B cell (primary cell): ENCODE data around the gene SERTAD4. TPM values are rescaled to one million over a fixed set of nuclear protein-coding genes. Genes with fewer than 3 reads are reported as not detected.

Source experiments
- ATAC-seq: fragments of 200-7000 bp; cut with Tn5 transposase; one replicate; pipeline ENCODE4 v1.10.0; 2021; ENCODE audit warnings: low read depth, mild to moderate bottlenecking, moderate number of reproducible peaks, moderate library complexity
- CTCF ChIA-PET: fragments of 350-600 bp; sonication (Branson Sonifier 250); formaldehyde crosslinking; loops from one replicate; lab custom pipeline; 2021; ENCODE audit warnings: antibody characterized with exemption, inconsistent platforms; lab: Charles Lee
- POLR2A ChIA-PET: fragments of 350-600 bp; sonication (Branson Sonifier 250); formaldehyde crosslinking; loops from one replicate; lab custom pipeline; 2021; ENCODE audit warnings: antibody characterized with exemption; lab: Charles Lee
- DNase-seq: peaks from one replicate; pipeline ENCODE4 v3.0.0; 2013
- H2AFZ ChIP-seq: 2 replicates; pipeline ENCODE4 v1.6.1; 2012; ENCODE audit warnings: mild to moderate bottlenecking, low read depth, low read length; ENCODE audit not compliant: insufficient read depth, poor library complexity, severe bottlenecking
- H3K27ac ChIP-seq, 2 donors: 1 replicate in 1 of 2; 2 replicates in 1 of 2; pipeline ENCODE4 v1.5.1; 2012 to 2013; ENCODE audit warnings: low read length in 2 of 2, mild to moderate bottlenecking in 2 of 2, moderate library complexity in 1 of 2
- H3K27me3 ChIP-seq, 4 experiments: fragments of 200-600 bp in 1 of 4; sonication (generic) in 1 of 4; replicated peaks in 1 of 4; 1 replicate in 2 of 4; 2 replicates in 2 of 4; pipeline versions ENCODE4 v1.6.1 to v1.7.0; 2013 to 2016; ENCODE audit warnings: low read length in 3 of 4, mild to moderate bottlenecking in 2 of 4, mixed read lengths in 1 of 4, moderate library complexity in 1 of 4; ENCODE audit not compliant: insufficient read depth in 4 of 4, control insufficient read depth in 3 of 4; ENCODE audit errors: control extremely low read depth in 1 of 4
- H3K36me3 ChIP-seq, 2 experiments: replicated peaks in 1 of 2; 1 replicate in 1 of 2; 2 replicates in 1 of 2; pipeline versions ENCODE4 v1.6.1 to v1.7.1; 2013; ENCODE audit warnings: low read length in 1 of 2; ENCODE audit not compliant: insufficient read depth in 2 of 2, control insufficient read depth in 1 of 2; ENCODE audit errors: control extremely low read depth in 1 of 2, extremely low read depth in 1 of 2
- H3K4me1 ChIP-seq, 2 donors: fragments of 200-600 bp in 1 of 2; sonication (generic) in 1 of 2; 1 replicate in 1 of 2; 2 replicates in 1 of 2; pipeline versions ENCODE4 v1.5.1 to v1.6.1; 2013 to 2017; ENCODE audit warnings: low read length in 2 of 2; ENCODE audit not compliant: control insufficient read depth in 2 of 2, insufficient read depth in 2 of 2
- H3K4me2 ChIP-seq: replicated peaks from 2 replicates; pipeline ENCODE3; 2012; ENCODE audit warnings: mild to moderate bottlenecking, low read depth, low read length; ENCODE audit not compliant: poor library complexity, severe bottlenecking
- H3K4me3 ChIP-seq, 5 experiments: fragments of 200-600 bp in 1 of 5; sonication (generic) in 1 of 5; 1 replicate in 3 of 5; 2 replicates in 2 of 5; pipeline versions ENCODE4 v1.5.1 to v1.7.0; 2011 to 2016; ENCODE audit warnings: low read length in 4 of 5, mild to moderate bottlenecking in 4 of 5, low read depth in 2 of 5, control low read depth in 1 of 5, moderate library complexity in 1 of 5; ENCODE audit not compliant: insufficient read depth in 1 of 5; ENCODE audit errors: control extremely low read depth in 1 of 5, extremely low read depth in 1 of 5
- H3K79me2 ChIP-seq: fragments of 200-600 bp; sonication (generic); one replicate; pipeline ENCODE4 v1.6.0; 2016; ENCODE audit warnings: low read length; ENCODE audit not compliant: control insufficient read depth, insufficient read depth
- H3K9ac ChIP-seq: fragments of 200-600 bp; sonication (generic); 2 replicates; pipeline ENCODE4 v1.6.1; 2017; ENCODE audit warnings: mild to moderate bottlenecking, low read length, moderate library complexity
- H3K9me3 ChIP-seq, 3 donors: one replicate each; pipeline versions ENCODE4 v1.6.1 to v1.7.1; 2013; ENCODE audit warnings: low read length in 2 of 3; ENCODE audit not compliant: control insufficient read depth in 2 of 3, insufficient read depth in 1 of 3; ENCODE audit errors: control extremely low read depth in 1 of 3
- H4K20me1 ChIP-seq: 2 replicates; pipeline ENCODE4 v1.6.0; 2012; ENCODE audit warnings: mild to moderate bottlenecking, low read length; ENCODE audit not compliant: insufficient read depth, control insufficient read depth, poor library complexity, severe bottlenecking
- H3K27ac Mint-ChIP-seq: one replicate; pipeline ENCODE4 v1.8.0; 2021; ENCODE audit warnings: mixed read lengths
- H3K27me3 Mint-ChIP-seq: one replicate; pipeline ENCODE4 v1.8.0; 2021; ENCODE audit warnings: mixed read lengths
- H3K4me1 Mint-ChIP-seq: one replicate; pipeline ENCODE4 v1.8.0; 2021; ENCODE audit warnings: mixed read lengths
- H3K4me3 Mint-ChIP-seq: one replicate; pipeline ENCODE4 v1.8.0; 2021; ENCODE audit warnings: mixed read lengths
- H3K9me3 Mint-ChIP-seq: one replicate; pipeline ENCODE4 v1.8.0; 2022; ENCODE audit warnings: mixed read lengths; ENCODE audit not compliant: insufficient read depth
- EZH2 ChIP-seq: IDR thresholded peaks from 2 replicates; pipeline ENCODE4 v1.6.1; 2012; ENCODE audit warnings: borderline replicate concordance, low read depth, mild to moderate bottlenecking, moderate library complexity, low read length; ENCODE audit not compliant: insufficient read depth, poor library complexity, severe bottlenecking
- WGBS: methylation state at CpG from one replicate; pipeline ENCODE4 v1.1.5; 2013; ENCODE audit warnings: missing lambda C conversion rate; ENCODE audit not compliant: insufficient coverage; 5-methylcytosine and 5-hydroxymethylcytosine counted together
- intact Hi-C: fragments of 100-400 bp; cut with micrococcal nuclease; formaldehyde crosslinking; loops from one replicate; pipeline ENCODE4 v1.10.0; 2022
- polyA plus RNA-seq: library from polyadenylated mRNA; depleted of rRNA; stranded (reverse); fragments of >200 nt; gene quantifications from 2 replicates; pipeline ENCODE4 v1.2.3, GENCODE V29; 2012
- total RNA-seq, 2 donors: library from RNA; stranded (reverse); fragments of 120-200 nt in 1 of 2; gene quantifications; 1 replicate in 1 of 2; 2 replicates in 1 of 2; pipeline versions ENCODE4 v1.2.3 to v1.2.4, GENCODE V29; 2013 to 2022
- TF ChIP-seq, protein P1 (sequence below): fragments of 200-600 bp; IDR thresholded peaks from one replicate; pipeline ENCODE4 v1.8.0; 2022; ENCODE audit warnings: antibody characterized with exemption, mild to moderate bottlenecking

The SERTAD4 gene
- total and polyA plus RNA-seq, 2 donors (not counting 1 experiment from before 2014, with no cell fraction given), result not detected

DNA sequence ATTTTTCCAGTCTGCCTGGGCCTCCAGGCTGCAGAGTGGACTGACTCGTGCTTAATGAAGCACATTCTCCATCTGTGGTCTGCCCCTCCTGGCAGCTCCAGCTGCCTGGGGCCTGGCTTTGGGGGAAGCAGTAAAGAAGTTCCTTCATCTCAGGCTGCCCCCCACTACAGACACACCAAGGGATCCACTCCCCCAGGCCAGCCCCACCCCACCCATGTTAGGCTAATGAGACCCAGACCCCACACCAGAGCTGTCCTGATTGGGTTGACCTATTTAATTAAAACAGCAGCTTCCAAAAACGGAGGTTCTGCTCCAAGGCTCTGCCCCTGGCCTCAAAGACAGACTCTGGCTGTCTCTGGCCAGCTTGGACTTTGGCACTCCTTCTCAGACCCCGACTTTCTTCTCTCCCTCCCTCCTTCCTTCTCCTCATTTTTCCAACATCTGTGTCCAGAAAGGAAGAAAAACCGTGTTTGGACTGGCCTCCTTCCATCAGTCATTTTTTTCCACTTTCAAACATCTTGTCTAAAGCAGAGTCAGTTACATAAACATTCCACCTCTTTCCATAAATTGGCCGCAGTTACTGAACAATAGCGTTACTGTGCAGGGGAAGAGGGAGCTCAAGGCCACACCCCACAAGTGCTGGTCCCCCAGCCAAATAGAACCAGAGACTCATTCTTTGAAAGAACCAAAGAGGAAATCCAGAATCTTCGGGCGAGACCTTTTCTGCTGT is 29.7 kb downstream of the SERTAD4 start:
- H3K27ac Mint-ChIP-seq, result no peak overlapping the region
- Histone ChIP-seq H4K20me1 (no peaks in the 10 kb centered on the region), H3K36me3 (no peaks in the 10 kb centered on the region), H3K4me3 (no peak overlapping the region), H3K79me2 (no peaks in the 10 kb centered on the region), H3K4me2 (no peak overlapping the region), H3K9ac (no peak overlapping the region), H3K27ac (no peak overlapping the region), H3K9me3 (no peaks in the 10 kb centered on the region), H3K4me1 (no peaks in the 10 kb centered on the region), H2AFZ (no peak overlapping the region), H3K27me3 (peaks cover 0 to 11% (median 1%) of the 10 kb centered on the region in 4 experiments)
- 80% methylated on average over 7 of the region's 8 CpGs for WGBS
- no peak for TF ChIP-seq EZH2
- TF ChIP-seq, protein P1, sequence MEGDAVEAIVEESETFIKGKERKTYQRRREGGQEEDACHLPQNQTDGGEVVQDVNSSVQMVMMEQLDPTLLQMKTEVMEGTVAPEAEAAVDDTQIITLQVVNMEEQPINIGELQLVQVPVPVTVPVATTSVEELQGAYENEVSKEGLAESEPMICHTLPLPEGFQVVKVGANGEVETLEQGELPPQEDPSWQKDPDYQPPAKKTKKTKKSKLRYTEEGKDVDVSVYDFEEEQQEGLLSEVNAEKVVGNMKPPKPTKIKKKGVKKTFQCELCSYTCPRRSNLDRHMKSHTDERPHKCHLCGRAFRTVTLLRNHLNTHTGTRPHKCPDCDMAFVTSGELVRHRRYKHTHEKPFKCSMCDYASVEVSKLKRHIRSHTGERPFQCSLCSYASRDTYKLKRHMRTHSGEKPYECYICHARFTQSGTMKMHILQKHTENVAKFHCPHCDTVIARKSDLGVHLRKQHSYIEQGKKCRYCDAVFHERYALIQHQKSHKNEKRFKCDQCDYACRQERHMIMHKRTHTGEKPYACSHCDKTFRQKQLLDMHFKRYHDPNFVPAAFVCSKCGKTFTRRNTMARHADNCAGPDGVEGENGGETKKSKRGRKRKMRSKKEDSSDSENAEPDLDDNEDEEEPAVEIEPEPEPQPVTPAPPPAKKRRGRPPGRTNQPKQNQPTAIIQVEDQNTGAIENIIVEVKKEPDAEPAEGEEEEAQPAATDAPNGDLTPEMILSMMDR, result no peak
- no peaks in the 10 kb centered on the region for H3K4me1 Mint-ChIP-seq
- H3K4me3 Mint-ChIP-seq, result no peak overlapping the region
- intact Hi-C loops, result no loop called here
- ATAC-seq, result no peak
- no peak for DNase-seq
- ChIA-PET CTCF (no interaction called here), POLR2A (no interaction called here)
- H3K27me3 Mint-ChIP-seq, result peaks cover 14% of the 10 kb centered on the region
- H3K9me3 Mint-ChIP-seq, result no peaks in the 10 kb centered on the region

DNA sequence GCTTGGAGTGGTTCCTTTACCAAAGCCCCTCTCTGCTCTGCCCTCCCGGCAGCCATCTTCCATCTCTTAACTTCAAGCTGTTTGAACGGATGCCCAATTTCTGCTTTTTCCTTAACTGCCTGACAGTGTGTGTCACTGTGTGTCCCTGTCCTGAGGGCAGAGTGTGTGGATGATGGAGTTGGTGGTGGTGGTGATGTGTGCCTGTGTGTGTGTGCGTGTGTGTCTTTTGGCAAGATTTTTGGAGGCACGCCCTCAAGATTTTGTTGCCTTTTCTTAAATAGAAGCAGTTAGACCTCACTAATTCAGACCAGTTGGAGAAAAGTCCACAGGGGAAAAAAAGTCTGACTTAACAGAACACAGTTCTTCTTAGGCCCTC is 30.3 kb downstream of the SERTAD4 start:
- Mint-ChIP-seq H3K27ac (no peak overlapping the region), H3K9me3 (no peaks in the 10 kb centered on the region), H3K27me3 (peaks cover 14% of the 10 kb centered on the region), H3K4me3 (no peak overlapping the region), H3K4me1 (no peaks in the 10 kb centered on the region)
- WGBS, result no CpG with 5 or more reads among the region's 4 CpGs
- no peaks in the 10 kb centered on the region for H3K9me3 ChIP-seq
- DNase-seq (no peak), ATAC-seq (no peak)
- no peaks in the 10 kb centered on the region for H4K20me1 ChIP-seq
- no peaks in the 10 kb centered on the region for H3K36me3 ChIP-seq
- H3K9ac ChIP-seq, result no peak overlapping the region
- H3K27me3 ChIP-seq, result peaks cover 0 to 11% (median 1%) of the 10 kb centered on the region in 4 experiments
- no peaks in the 10 kb centered on the region for H3K79me2 ChIP-seq
- no peaks in the 10 kb centered on the region for H3K4me1 ChIP-seq
- intact Hi-C loops, result no loop called here
- no peak overlapping the region for H3K27ac ChIP-seq
- H3K4me3 ChIP-seq, result no peak overlapping the region
- H2AFZ ChIP-seq, result no peak overlapping the region
- POLR2A ChIA-PET, result no interaction called here
- no peak for TF ChIP-seq EZH2
- TF ChIP-seq, protein P1, result no peak
- H3K4me2 ChIP-seq, result no peak overlapping the region
- CTCF ChIA-PET, result no interaction called here
